LoVo (cell line): ENCODE results near the gene MRRF.

Experiments
- DNase-seq: peaks from one replicate; pipeline ENCODE4 v3.0.0-alpha.2; 2016; ENCODE audit warnings: low spot score

MRRF gene

DNA sequence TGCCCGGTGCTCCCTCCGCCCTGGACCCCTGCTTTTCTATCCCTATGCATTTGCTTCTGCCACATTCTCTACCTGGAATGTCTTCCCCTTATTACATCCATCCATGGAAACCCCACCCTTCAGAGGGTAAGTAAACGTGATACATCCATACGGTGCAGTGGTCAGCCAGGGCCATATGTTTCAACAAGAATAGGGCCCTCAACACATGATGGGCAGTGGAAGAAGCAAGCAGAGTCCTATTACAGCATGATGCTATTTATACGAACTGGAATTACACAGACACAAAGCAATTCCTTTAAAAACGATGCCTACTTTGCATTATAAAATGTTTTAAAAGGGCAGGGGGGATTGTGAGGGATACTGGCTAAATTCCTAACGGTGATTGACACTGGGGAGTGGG lies 68.0 kb downstream of the MRRF start:
- DNase-seq, result no peak

DNA sequence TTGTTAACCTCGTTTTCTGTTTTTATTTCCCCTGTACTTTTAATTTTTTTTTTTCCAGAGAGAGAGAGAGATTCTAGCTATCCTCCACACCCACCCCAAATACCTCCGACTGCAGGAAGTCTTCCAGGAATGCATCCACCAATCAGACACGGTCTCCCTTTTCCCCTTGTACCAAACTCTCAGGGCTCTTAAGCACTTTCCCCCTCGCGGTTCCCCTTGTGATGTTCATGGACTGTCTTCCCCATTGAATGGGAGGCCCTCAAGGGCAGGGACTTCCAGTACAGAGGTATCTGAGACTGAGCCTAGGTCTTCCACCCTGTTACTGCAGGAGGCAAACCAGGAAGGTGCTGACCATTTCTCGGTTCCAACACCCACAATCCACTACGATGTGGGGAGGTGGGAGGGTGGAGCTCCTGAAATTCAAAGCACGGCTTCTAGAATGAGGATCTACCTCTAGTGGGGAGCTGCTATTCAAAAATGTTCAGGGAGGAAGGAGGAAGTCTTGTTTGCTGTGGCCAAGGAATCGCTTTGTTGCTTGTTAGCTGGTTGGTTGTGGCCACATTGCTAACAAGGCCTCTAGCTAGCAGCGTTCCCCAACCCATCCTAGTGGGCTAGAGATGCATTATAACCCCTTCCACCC lies 68.6 kb downstream of the MRRF start:
- no peak for DNase-seq

DNA sequence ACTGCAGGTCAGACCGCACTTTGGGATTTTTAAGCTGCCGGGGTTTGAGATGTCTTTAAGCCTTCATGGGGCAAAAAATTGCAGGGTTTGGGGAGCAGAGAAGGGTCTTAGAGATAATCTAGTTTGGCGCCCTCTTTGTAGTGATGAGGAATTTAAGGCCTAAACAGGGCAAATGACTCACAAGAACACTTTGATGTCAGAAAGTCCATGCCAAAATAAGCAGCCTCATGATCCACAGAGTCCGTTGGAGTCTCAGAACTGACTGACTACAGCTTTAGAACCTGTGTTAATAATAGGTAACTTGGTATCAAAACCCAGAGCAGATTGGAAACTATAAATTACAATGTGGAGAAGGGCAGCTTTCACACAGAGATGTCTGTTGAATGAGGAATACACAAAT lies 70.2 kb downstream of the MRRF start:
- DNase-seq, result no peak

DNA sequence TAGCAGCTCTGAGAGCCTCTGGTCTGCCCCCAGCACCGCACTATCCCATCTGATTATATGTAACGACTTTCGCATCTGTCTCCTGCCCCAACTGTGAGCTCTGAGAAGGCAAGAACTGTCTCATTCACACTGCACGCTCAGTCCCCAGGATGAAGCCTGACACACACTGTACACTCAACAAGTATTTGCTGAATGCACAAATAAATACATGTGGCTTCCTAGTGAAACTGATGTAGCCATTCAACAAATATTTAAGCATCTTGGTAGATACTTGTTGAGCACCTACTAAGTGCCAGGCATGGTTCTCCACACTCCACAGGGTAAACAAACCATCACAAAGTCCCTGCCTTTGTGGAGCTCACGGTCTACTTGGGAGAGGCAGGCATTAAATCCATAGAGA lies 71.5 kb downstream of the MRRF start:
- no peak for DNase-seq

DNA sequence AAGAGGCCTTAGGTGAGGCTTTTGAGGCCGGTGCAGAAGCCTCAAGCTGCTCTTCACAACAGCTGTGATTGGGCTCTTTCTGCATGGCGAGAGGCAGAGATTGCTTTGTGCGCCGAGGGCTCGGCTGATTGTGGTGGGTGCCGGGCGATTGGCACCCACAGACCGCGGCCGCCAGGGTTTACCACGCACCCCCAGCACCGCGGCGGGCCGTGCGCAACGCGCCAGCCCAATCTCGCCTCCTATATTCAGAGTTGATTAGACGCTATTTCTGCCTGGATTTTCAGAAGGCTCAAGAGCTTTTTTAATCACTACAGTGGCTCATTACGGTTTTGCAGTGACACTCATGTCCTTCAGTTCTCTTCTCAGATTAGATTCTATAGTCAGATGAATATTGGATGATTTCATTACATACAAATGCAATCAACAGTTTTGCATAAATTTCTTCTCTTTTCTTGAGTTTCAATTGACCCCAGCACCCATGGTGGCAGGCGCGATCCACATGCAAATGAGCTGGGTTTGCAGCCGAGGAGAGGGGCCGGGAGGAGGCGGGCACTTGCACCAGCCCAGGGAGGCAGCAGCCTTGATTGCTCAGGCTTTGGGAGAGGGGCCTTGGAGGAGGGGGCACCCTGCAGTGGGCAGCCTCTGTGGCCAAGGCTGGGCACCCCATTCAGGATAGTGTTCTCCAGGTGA lies 72.3 kb downstream of the MRRF start:
- DNase-seq, result no peak

DNA sequence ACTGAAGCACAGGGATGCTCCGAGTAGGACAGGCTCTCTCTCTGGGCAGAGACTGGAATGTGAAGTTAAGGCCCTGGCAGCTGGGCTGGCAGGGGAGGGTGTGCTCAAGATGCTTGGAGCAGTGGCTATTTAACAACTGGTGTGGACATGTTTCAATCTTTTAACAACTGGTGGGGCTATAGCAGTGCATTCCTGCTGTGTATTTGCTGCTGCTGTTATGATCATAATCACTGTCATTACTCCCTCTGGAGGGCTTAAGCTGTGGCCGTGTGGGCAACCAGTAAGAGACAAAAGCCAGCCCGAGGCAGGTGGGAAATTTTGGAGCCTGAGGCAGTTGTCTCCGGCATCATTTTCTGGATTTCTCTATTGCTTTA lies 72.9 kb downstream of the MRRF start:
- no peak for DNase-seq

DNA sequence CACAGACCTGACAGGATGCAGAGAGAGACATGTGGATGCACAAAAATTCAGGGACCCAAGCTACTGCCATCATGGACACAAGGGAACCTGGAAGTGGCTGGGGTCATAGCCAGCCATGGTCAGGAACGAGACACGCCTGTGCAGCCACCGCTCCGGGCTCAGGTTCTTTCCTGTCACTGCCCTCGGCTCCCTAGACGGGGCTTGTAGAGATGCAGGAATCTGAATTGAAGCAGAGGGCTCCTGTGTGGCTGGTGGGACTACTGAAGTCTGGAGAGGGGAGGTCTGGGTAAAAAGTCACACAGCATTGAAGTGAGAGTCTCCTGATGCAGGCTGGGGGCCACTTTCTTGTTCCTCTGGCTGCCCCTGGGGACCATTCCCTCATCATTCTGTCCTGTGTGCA lies 73.9 kb downstream of the MRRF start:
- no peak for DNase-seq

DNA sequence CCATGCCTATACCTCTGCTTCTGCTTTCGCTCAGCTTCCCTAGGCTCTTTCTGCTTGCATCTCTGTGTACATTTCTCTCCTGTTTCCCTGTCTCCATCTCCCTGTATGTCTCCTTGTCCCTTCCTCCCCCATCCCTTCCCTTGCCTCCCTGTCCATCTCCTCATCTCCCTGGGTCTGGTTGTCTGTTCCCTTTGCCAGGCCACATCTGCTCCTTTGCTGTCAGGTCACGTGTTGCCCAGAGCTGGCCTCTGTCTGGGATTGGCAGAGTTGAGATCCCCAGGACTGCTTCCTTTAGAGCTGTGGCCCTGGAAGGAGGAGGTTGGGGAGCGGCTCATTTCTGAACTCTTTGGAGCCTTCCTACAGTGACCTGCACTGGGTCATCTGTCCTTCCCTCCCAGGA lies 74.3 kb downstream of the MRRF start:
- DNase-seq, result no peak

DNA sequence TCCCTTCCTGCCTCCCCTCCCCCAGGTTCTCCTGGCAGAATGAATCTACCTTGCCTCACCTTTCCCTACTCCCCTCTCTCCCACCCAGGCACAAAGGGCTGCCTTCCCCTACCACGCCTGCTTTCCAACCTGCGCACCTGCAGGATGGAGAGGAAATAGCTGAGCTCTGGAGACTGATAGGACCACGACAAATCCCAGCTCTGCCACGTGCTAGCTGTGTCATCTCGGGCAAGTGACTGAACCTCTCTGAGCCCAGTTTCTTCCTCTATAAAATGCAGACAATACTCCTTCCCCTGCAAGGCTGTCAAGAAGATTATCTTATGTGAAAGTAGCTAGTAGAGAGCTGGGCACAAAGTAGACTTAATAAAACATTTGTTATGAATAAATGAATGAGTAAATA lies 74.9 kb downstream of the MRRF start:
- no peak for DNase-seq

DNA sequence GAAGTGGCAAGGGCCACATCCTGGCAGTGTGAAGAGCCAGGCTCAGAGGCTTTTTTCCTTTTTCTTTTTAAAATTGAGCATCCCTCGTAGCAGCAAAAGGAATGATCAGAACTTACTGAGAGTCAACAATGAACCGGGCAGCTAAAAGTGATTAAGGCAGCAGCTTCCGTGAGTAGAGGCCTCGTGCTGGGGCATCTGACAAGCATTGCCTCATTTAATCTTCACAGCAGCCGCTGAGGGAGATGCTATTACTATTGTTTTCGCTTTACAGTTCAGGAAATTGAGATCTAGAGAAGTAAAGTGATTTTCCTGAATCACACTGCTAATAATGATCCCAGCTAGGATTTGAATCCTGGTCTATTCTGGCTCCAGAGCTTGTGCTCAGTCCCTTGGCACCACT lies 75.5 kb downstream of the MRRF start:
- no peak for DNase-seq

DNA sequence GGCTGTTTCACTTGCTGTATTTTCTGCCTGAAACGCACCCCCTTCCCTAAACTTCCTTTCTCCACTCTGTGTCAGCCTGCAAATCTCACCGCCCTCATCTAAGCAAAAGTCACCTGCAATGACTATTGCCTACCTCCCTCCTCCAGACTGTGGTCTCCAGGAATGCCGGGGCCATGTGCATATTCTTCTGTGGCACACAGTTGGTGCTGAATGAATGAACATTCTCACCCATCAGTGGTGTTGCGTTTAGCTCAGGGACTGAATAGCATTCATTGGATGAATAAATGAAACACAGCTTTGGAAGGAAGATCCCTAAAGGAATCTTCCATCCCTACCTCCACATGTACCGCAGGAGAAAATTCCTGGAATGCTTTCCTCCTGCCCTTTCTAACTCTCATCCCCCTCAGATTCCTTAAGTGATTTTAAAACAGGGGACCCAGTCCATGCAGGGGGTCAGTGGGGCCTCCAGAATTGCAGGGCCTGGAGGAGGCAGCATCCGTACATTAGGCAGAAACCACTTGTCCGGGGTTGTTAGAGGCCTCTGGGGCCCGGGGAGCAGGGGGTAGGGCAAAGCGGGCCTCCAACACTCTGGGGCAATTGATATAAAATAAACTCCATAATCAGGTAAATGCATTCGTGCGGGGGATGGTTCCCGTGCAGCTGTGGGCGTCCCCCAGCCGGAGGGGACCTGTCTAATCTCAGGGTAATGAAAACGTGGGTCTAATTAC lies 77.8 kb downstream of the MRRF start:
- DNase-seq, result no peak

DNA sequence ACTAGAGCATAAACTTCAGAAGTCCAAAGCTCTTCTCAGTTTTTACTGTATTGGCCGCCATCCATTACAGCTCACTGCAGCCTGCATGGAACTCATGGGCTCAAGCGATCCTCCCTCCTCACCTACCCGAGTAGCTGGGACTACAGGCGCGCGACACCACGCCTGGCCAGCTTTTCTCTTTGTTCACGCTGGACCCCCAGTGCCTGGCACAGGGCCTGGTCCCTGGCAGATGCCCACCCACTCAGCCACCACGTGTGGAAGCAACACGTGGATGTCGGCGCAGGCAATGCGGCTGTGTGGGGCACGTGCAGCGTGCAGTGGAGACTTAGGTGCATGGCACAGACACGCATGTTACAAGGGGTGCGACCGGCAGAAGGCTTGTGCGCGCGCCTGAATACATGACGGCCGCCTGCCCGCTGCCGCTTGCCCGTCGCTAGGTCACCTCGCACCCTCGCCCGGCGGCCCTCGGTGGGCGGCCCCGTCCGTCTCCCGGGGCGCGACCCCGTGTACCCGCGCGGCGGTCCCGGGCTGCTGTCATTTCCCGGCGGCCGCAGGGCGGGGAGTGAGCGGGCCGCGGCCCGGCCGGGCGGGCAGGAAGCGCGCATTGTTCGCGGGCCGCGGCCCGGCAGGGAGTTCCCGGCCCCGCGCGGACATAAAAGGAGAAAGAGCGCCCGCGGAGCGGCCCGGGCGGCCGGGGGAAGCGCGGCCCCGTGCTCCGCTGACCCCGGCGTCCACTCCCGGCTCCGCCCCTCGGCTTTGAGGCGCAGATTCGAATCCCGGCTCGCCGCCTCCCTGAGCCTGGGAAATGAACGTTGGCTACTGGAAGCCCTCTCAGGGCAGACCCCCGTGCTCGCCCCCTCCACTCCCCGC lies 82.0 kb downstream of the MRRF start:
- peak; percentile 29 for DNase-seq

DNA sequence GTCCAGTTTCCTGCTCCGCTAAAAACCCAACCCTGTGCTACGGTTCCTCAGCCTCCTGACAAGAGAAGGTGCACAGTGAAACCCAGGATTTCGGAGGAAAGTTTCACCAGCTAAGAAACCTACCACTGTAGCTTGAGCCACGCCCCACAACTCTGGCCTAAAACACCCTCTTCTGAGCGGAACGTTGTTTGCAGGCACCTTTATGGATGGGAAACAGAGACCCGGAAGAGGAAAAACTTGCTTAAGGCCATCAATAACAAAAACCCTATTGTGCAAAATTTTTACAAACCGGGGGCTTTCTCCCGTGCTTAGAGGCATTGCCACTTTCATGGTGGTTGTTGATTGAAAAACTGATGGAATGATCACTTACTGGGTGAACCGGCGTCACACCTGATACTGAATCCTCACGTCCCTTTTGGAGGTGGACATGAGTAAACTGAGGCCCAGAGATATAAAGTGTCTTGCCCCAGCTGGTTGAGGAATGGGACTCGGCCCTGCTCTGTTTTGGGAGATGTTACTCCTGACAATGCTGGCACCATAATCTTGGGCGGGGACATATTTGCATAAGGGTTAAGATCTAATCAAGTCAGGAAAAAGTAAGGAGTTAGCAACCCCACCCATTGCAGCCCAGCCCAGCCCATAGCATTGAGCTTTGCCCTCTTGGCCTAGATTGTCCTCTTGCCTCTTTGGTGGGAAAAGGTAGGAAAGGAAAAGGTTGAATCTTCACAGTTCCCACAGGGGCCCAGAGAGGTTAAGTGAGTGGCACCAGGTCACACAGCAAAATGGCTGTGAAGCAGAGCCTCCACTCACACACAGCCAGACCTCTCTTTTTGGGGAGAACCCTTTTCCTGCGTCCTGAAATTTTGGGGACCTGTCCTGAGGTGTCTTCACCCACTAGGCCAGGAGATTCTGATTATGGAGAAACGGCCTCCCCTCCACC lies 82.9 kb downstream of the MRRF start:
- peak; percentile 59 for DNase-seq

DNA sequence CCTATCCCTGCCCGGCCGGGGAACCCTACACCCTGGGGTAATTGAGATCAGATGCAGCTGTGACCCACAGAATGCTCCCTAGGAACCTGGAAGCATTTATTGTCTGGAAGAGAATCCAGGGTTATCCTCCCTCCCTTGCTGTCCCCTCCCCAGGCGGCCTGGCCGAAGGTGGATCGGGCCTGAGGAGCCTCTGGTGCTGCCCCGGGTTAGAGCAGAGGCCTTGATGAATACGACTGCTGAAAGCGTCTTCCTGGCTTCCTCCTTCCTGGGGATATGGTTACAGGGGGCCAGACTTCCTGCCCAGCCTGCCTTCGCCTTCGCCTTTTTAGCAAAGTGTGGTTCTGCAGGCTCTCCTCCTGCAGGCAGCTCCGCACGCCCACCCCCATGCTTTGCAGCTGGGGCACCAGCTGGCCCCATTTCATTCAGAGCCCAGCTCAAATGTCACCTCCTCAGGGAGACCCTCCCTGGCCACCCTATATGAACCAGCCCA lies 83.7 kb downstream of the MRRF start:
- DNase-seq, result no peak

DNA sequence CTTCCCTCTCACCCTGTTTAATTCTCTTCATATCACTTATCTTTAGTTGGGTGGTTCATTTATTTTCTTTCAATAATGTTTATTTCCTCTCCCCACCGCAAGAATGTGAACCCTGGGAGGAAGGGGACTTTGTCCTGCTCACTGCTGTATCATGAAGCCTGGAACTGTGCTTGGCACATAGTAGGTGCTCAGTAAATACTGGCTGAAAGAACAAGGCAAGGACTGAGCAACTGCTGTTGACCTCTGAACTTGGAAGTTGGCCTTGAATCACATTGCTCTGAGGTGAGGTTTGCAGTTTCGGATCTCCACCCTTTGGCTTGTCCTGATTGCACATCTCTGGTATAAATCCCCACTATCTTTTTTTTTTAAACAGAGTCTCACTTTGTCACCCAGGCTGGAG lies 84.1 kb downstream of the MRRF start:
- no peak for DNase-seq

DNA sequence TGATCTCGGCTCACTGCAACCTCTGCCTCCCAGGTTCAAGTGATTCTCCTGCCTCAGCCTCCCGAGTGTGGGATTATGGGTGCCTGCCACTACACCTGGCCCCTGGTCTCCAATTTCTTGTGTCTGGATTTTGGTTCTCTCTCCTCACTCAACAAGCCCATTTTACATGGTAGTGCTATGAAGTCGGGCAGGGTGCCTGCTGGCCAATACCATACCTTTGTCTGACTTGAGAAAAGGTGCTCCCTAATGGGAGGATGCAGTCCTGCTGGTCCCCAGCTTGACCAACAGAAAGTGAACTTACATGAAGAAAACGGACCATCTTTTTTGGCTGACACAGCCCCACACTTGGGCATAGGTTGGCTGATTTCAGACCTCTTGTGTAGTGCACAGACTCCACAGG lies 84.5 kb downstream of the MRRF start:
- DNase-seq, result no peak

DNA sequence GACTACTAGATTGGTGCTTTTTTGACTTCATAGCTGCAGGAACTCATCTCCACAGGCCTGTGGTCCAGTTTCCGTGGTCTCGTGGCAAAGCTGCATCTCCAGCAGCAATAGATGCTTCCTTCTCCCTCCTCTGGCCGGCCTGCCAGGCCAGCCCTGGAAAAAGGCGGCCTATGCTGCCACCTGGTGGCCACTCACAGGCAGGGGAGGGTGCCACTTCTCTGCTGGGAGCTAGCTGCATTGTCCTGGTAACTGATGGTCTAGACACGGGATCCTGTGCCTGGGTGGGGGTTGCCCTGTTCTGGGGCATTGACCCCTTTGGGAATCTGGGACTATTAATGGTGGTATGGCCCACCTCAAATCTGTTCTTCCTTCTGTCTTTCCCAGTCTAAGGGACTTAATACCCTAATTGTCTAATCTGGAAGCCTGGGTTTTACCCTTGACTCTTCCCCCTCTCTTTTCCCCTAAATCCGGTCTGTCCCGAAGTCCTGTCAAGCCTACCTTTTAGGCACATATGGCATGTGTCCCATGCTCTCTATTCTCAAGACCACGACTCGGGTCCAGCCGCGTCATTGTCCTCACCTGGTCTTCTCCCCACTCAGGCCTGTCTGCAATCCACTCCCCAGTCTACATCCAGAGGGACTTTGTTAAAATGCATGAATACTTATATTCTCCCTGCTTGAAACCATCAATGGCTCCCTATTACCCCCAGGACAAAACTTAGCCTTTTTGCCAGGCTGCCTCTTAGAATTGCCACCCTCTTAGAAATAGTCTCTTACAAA lies 86.1 kb downstream of the MRRF start:
- DNase-seq, result peak; percentile 75

DNA sequence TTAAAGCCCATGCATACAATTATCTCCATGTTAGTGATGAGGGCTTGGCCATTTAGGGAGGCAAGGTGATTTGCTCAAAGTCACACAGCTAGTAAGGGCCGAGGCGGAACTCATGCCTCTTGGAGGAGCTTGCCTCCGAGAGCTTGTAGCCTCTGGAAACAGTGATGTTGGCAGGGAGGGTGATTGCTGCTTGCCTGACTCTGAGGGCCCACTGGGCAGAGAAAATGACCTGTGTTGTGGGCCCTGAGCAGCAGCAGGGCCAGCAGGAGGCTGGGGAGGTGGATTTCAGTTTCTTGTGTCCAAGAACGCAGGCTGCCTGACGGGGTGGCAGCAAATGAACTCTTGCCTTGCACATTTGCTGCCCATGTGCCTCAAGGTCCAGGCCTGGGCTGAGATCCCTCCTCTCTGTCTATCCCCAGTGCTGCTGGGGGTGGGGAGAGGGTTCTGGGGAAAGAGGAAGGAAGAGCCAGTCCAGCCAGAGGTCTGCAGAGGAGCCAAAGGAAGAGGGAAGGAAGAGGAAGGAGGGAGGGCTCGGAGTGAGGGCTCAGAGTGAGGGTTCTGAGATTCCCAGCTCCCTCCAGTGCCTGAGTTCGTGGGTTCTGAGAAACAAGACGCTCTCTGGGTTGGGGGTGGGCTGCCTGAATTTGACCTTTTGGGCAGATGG lies 90.0 kb downstream of the MRRF start:
- no peak for DNase-seq

DNA sequence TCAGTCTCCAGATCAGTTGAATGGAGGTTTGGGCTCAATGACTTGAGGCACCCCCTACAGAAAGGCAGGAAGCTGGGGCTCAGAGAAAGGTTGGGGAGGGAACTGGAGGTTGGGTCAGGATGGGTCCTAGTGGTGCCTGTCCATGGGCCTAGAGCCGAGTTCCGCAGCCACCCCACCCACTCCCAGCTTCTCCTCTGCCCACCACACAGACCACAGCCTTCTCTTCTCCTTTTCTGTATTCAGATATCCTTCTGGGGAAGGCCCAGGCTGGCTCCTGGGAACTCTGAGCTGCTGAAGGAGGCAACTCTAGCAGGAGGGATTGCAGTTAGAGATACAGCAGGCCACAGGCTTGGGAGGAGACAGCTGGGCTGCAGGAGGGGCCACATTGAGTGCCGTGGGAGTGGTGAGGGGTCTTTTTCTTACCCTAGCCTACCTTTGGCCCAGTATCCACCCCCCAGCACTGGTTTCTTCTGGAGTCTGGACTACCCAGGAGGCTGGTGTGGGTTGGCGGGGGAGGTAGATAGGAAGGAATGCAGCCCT lies 90.7 kb downstream of the MRRF start:
- no peak for DNase-seq

DNA sequence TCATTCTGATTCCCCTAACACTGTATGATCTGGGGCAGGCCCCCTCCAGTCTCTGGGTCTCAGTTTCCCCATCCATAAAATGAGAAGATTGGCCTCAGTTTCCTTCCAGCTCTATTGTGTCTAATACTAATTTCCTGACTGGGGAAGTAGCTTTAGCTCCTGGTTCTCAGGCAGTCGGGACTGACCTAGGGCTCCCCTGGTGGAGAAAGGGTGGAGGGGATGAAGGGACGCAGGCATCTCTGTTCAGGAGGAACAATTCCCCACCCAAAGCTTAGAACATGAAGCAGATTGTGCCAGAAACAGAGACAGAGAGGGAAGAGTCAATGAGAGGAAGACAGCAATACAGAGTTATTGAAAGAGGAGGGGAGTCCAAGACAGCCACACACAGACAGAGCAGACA lies 91.9 kb downstream of the MRRF start:
- DNase-seq, result no peak
